HCT116 (cell line): ENCODE data around the gene DAAM2. TPM values are rescaled to one million over a fixed set of nuclear protein-coding genes. Genes with fewer than 3 reads are reported as not detected.

Source experiments
- ATAC-seq: fragments of 200-7000 bp; cut with Tn5 transposase; 2 replicates; pipeline ENCODE4 v1.9.1; 2020; ENCODE audit warnings: mild to moderate bottlenecking, moderate library complexity
- BruUV-seq: library from RNA; stranded (reverse); fragments of 400-500 nt; replicated peaks from 2 replicates; lab custom pipeline; 2021; lab: Mats Ljungman, UMichigan
- CTCF ChIA-PET: fragments of 300-600 bp; sonication (Branson Sonifier 250); formaldehyde crosslinking; loops from one replicate; lab custom pipeline; 2021; ENCODE audit warnings: antibody characterized with exemption; lab: Charles Lee
- POLR2A ChIA-PET: fragments of 300-600, 350-600 bp; sonication (Branson Sonifier 250); formaldehyde crosslinking; loops from one replicate; lab custom pipeline; 2021; ENCODE audit warnings: antibody characterized with exemption; lab: Charles Lee
- RAD21 ChIA-PET, 2 experiments: fragments of 300-600 bp; sonication (Branson Sonifier 250); formaldehyde crosslinking; loops; one replicate each; lab custom pipeline; 2023; ENCODE audit warnings: low total read pairs in 2 of 2; ENCODE audit not compliant: uncharacterized antibody in 2 of 2, unreplicated experiment in 2 of 2, low non-redundant PET in 1 of 2; lab: Charles Lee
- DNase-seq: peaks from one replicate; pipeline ENCODE4 v3.0.0-alpha.2; 2010; ENCODE audit warnings: low read depth, low spot score
- H2AFZ ChIP-seq: fragments of 200-600 bp; shearing (Covaris generic), sonication (generic); 2 replicates; pipeline ENCODE4 v1.6.1; 2017; ENCODE audit warnings: low read depth, mixed run types, mixed read lengths, antibody characterized with exemption, low read length; ENCODE audit not compliant: poor library complexity, severe bottlenecking
- H3K27ac ChIP-seq: 2 replicates; pipeline ENCODE4 v1.5.1; 2012; ENCODE audit warnings: low read depth, low read length
- H3K27me3 ChIP-seq: fragments of 200-600 bp; sonication (generic); 2 replicates; pipeline ENCODE4 v1.6.1; 2016; ENCODE audit warnings: mixed run types, low read length, mixed read lengths; ENCODE audit not compliant: insufficient read depth
- H3K36me3 ChIP-seq, 2 experiments: fragments of 200-500 bp in 1 of 2; fragments of 200-600 bp in 1 of 2; sonication (Bioruptor generic) in 1 of 2; sonication (generic) in 1 of 2; 2 replicates each; pipeline versions ENCODE4 v1.5.1 to v1.6.1; 2014 to 2016; ENCODE audit warnings: low read length in 2 of 2, inconsistent platforms in 1 of 2, mixed read lengths in 1 of 2, mixed run types in 1 of 2; ENCODE audit not compliant: insufficient read depth in 2 of 2, control insufficient read depth in 1 of 2
- H3K4me1 ChIP-seq, 2 experiments: fragments of 200-600 bp in 1 of 2; sonication (generic) in 1 of 2; 2 replicates each; pipeline versions ENCODE4 v1.5.1 to v1.6.1; 2012 to 2017; ENCODE audit warnings: low read length in 2 of 2, inconsistent platforms in 1 of 2, mild to moderate bottlenecking in 1 of 2, mixed read lengths in 1 of 2, mixed run types in 1 of 2, moderate library complexity in 1 of 2; ENCODE audit not compliant: insufficient read depth in 2 of 2, control insufficient read depth in 1 of 2
- H3K4me2 ChIP-seq: fragments of 200-600 bp; sonication (generic); 2 replicates; pipeline ENCODE4 v1.6.1; 2017; ENCODE audit warnings: mixed run types, low read length, mixed read lengths
- H3K4me3 ChIP-seq, 2 experiments: fragments of 200-600 bp in 1 of 2; sonication (generic) in 1 of 2; replicated peaks in 1 of 2; 2 replicates each; pipeline ENCODE4 v1.5.1; 2011 to 2016; ENCODE audit warnings: low read length in 2 of 2, control low read depth in 1 of 2, low read depth in 1 of 2, mild to moderate bottlenecking in 1 of 2, mixed read lengths in 1 of 2, mixed run types in 1 of 2
- H3K79me2 ChIP-seq: fragments of 200-600 bp; sonication (generic); 2 replicates; pipeline ENCODE4 v1.6.1; 2017; ENCODE audit warnings: mild to moderate bottlenecking, mixed run types, low read length, moderate library complexity, mixed read lengths; ENCODE audit not compliant: insufficient read depth
- H3K9ac ChIP-seq: fragments of 200-600 bp; sonication (generic); 2 replicates; pipeline ENCODE4 v1.6.1; 2016; ENCODE audit warnings: low read length, mixed read lengths
- H3K9me2 ChIP-seq: fragments of 200-600 bp; sonication (generic), shearing (Covaris generic); 2 replicates; pipeline ENCODE4 v1.6.1; 2017; ENCODE audit warnings: mixed run types, mild to moderate bottlenecking, moderate library complexity; ENCODE audit not compliant: insufficient read depth
- H3K9me3 ChIP-seq, 2 experiments: fragments of 200-500 bp in 1 of 2; fragments of 200-600 bp in 1 of 2; sonication (Bioruptor generic) in 1 of 2; sonication (generic) in 1 of 2; 2 replicates each; pipeline ENCODE4 v1.6.1; 2014 to 2017; ENCODE audit warnings: low read length in 2 of 2, mixed read lengths in 2 of 2, inconsistent platforms in 1 of 2, low read depth in 1 of 2, mild to moderate bottlenecking in 1 of 2, mixed run types in 1 of 2, moderate library complexity in 1 of 2; ENCODE audit not compliant: control insufficient read depth in 1 of 2, insufficient read depth in 1 of 2
- H4K20me1 ChIP-seq: fragments of 200-600 bp; sonication (generic), shearing (Covaris generic); 2 replicates; pipeline ENCODE4 v1.6.1; 2017; ENCODE audit warnings: mixed run types, mild to moderate bottlenecking, moderate library complexity; ENCODE audit not compliant: insufficient read depth
- CEBPB ChIP-seq: IDR thresholded peaks from 2 replicates; pipeline ENCODE4 v1.6.1; 2012; ENCODE audit warnings: low read depth
- CTCF ChIP-seq, 3 experiments: fragments of 200-600 bp in 1 of 3; sonication (generic) in 1 of 3; IDR thresholded peaks in 2 of 3; conservative IDR thresholded peaks in 1 of 3; 2 replicates each; pipeline ENCODE4 v1.5.1; 2012 to 2017; ENCODE audit warnings: low read depth in 2 of 3, low read length in 2 of 3, antibody characterized with exemption in 1 of 3, borderline replicate concordance in 1 of 3, control low read depth in 1 of 3, mild to moderate bottlenecking in 1 of 3, mixed read lengths in 1 of 3, mixed run types in 1 of 3, moderate library complexity in 1 of 3; ENCODE audit not compliant: insufficient read depth in 1 of 3
- EGR1 ChIP-seq: IDR thresholded peaks from 2 replicates; pipeline ENCODE4 v1.6.1; 2012; ENCODE audit warnings: low read depth
- ELF1 ChIP-seq: IDR thresholded peaks from 2 replicates; pipeline ENCODE4 v1.6.1; 2012; ENCODE audit warnings: low read depth, borderline replicate concordance
- MAX ChIP-seq: IDR thresholded peaks from 2 replicates; pipeline ENCODE4 v1.6.1; 2012
- POLR2A ChIP-seq: IDR thresholded peaks from 2 replicates; pipeline ENCODE4 v1.7.0; 2011; ENCODE audit warnings: borderline replicate concordance; ENCODE audit not compliant: insufficient read depth, insufficient read length; ENCODE audit errors: extremely low read depth
- SRF ChIP-seq: IDR thresholded peaks from 2 replicates; pipeline ENCODE4 v1.6.1; 2012; ENCODE audit warnings: low read depth
- intact Hi-C: fragments of 100-400 bp; cut with micrococcal nuclease; formaldehyde crosslinking; loops from 2 replicates; pipeline ENCODE4 v1.10.0; 2022
- total RNA-seq: library from RNA; stranded (reverse); gene quantifications from one replicate; pipeline ENCODE4 v1.2.1, GENCODE V29; 2021; ENCODE audit not compliant: unreplicated experiment

DAAM2 gene
- total RNA-seq, 1 experiment from 2014 or later: not detected

GRCh38 chr6:39950125-39950720, 158.0 kb downstream of the DAAM2 start:
- ChIA-PET POLR2A (no interaction called here), CTCF (no interaction called here)

More at GRCh38 chr6:39950125-39950720, 158.0 kb downstream of the DAAM2 start:
- RAD21 ChIA-PET: no interaction called here
- Histone ChIP-seq H3K9ac (no peak overlapping the region), H3K36me3 (no peaks in the 10 kb centered on the region), H3K4me1 (no peaks in the 10 kb centered on the region), H3K4me3 (no peak overlapping the region), H3K9me3 (no peaks in the 10 kb centered on the region), H3K9me2 (no peaks in the 10 kb centered on the region), H3K27ac (no peak overlapping the region), H4K20me1 (no peaks in the 10 kb centered on the region), H2AFZ (no peak overlapping the region), H3K4me2 (no peak overlapping the region), H3K79me2 (no peaks in the 10 kb centered on the region), H3K27me3 (peaks cover 66% of the 10 kb centered on the region)
- DNase-seq: no peak
- intact Hi-C loops: no loop called here
- ATAC-seq: no peak
- TF ChIP-seq EGR1 (no peak), ELF1 (no peak), MAX (no peak), CTCF (IDR thresholded peaks at IDR 0.05 in 2 of 3, conservative IDR thresholded peaks at IDR 0.05 in 1 of 3; ENCODE audit: borderline replicate concordance in 1 of 3, insufficient read depth in 1 of 3, low read depth in 2 of 3, low read length in 2 of 3) (no peak), SRF (no peak), CEBPB (no peak), POLR2A (no peak)
- no TSS peak for BruUV-seq
